Myometrial cell (primary cell): Measurements from ENCODE around the gene LHX4. TPM values are rescaled to one million over a fixed set of nuclear protein-coding genes. Genes with fewer than 3 reads are reported as not detected.

Experiments
- total RNA-seq: library from RNA; depleted of rRNA; stranded (reverse); fragments of >200 nt; gene quantifications from 2 replicates; pipeline ENCODE4 v1.2.3, GENCODE V29; 2015

Gene LHX4
- total RNA-seq = not detected in 2 replicates

GRCh38 chr1:180229483-180230415 lies at the start of gene LHX4:
LHX4 (plus strand) TSS chr1:180230264; CDS start chr1:180230530, 266 bp downstream.

Other genes starting within 250 kb of the LHX4 start
- gene QSOX1, start 75.4 kb upstream of the LHX4 start, total RNA-seq = 210 and 267 TPM in 2 replicates